Activated naive CD4-positive, alpha-beta T cell treated with anti-CD3 and anti-CD28 coated beads, Interleukin-2, amount 50 U/mL, for 72 hours (primary cell): Measurements from ENCODE around the gene GPC5. TPM values are rescaled to one million over a fixed set of nuclear protein-coding genes. Genes with fewer than 3 reads are reported as not detected.
"Not testable (repeated sequence)": the region's sequence is repeated elsewhere in the genome, so short reads cannot be mapped to it uniquely, and the experiment has no call there.

ENCODE experiments used
- ATAC-seq, 2 donors: fragments of 150-1000 bp; cut with Tn5 transposase; 2 replicates each; pipeline ENCODE4 v1.10.0; 2021; ENCODE audit warnings: mild to moderate bottlenecking in 2 of 2, moderate library complexity in 2 of 2
- DNase-seq, 2 donors: peaks; one replicate each; pipeline ENCODE4 v3.0.0; 2021 to 2022; ENCODE audit warnings: low spot score in 2 of 2
- H3K27ac Mint-ChIP-seq, 2 donors: one replicate each; pipeline ENCODE4 v1.8.0; 2022; ENCODE audit warnings: mild to moderate bottlenecking in 2 of 2, mixed read lengths in 2 of 2
- H3K36me3 Mint-ChIP-seq, 2 donors: one replicate each; pipeline ENCODE4 v1.8.0; 2022; ENCODE audit warnings: mixed read lengths in 2 of 2
- H3K9me3 Mint-ChIP-seq, 2 donors: one replicate each; pipeline ENCODE4 v1.8.0; 2022; ENCODE audit warnings: mixed read lengths in 2 of 2
- total RNA-seq, 2 donors: library from RNA; stranded (reverse); gene quantifications; one replicate each; pipeline ENCODE4 v1.2.3, GENCODE V29; 2022

The GPC5 gene
- total RNA-seq, 2 donors from 2014 or later, result 0.11 to 0.78 TPM

- ATAC-seq, result no peak
- peaks cover 0 to 19% of the 10 kb centered on the region in 2 donors for H3K9me3 Mint-ChIP-seq
- H3K36me3 Mint-ChIP-seq, result no peaks in the 10 kb centered on the region
- no peak overlapping the region for H3K27ac Mint-ChIP-seq
- DNase-seq, result no peak
These were observed 1131.9 kb downstream of the GPC5 start for GRCh38 chr13:92530364-92530763.

DNA sequence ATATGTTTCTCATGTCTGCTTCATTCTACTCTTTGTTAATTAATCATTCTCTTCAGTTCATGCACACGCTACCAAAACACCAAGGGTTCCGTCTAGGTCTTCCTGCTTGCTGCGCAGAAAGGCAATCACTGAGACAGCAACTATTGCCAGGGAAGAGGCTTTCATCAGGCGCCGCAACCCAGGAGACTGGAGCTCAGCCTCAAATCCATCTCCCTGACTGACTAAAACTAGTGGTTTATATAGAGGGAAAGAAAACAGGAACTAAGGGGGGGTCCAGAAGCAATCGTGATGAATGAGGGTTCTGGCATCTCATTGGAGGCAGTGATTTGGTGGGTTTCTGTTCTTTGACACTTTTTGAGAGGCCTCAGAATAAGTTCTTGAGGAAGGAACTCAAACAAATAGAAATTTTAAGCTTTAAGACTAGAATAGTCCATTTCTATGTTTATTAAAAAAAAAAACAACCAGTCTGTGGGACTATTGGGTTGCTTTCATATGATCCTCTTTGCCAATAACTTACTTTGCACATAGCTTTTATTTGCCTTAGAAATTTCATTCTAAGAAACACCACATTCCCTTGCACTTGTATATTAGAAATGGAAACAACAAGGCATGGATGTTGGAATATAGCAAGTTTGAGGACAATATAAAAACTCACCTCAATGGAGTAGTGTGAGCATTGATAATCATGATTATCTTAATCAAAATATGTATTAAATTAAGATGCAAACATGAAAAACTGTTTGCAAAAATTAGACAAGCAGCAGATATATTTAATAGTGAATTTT is 1137.0 kb downstream of the GPC5 start:
- Mint-ChIP-seq H3K27ac (no peak overlapping the region), H3K36me3 (no peaks in the 10 kb centered on the region), H3K9me3 (peaks cover 5 to 17% of the 10 kb centered on the region in 2 donors)
- no peak for ATAC-seq
- no peak for DNase-seq

DNA sequence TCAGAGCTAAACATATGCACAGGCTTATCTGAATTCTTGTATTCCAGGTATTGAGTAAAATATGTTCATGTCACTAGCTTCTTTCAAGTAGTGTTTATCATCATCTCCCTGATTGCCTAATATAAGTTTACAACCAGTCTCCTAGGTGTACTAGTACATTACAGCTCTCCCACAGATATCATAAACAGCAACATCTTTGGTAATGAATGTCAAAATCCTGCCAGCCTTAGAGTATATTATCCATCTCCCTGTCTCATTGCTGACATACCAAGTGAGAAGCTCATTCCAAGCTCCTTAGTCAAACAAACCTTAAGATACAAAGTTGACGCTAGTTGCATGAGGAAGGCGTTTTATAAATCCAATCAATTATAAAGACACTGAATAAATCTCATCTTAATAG is 1139.0 kb downstream of the GPC5 start:
- DNase-seq (no peak), ATAC-seq (no peak)
- no peak overlapping the region for H3K27ac Mint-ChIP-seq
- H3K9me3 Mint-ChIP-seq, result peaks cover 9 to 16% of the 10 kb centered on the region in 2 donors
- H3K36me3 Mint-ChIP-seq, result no peaks in the 10 kb centered on the region

- no peak overlapping the region for H3K27ac Mint-ChIP-seq
These were observed 1139.7 kb downstream of the GPC5 start for GRCh38 chr13:92538164-92538563.

DNA sequence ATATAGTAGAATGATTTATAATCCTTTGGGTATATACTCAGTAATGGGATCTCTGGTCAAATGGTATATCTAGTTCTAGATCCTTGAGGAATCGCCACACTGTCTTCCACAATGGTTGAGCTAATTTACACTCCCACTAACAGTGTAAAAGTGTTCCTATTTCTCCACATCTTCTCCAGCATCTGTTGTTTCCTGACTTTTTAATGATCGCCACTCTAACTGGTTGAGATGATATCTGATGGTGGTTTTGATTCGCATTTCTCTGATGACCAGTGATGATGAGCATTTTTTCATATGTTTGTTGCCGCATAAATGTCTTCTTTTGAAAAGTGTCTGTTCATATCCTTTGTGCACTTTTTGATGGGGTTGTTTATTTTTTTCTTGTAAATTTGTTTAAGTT is 1140.7 kb downstream of the GPC5 start:
- not testable (repeated sequence) for DNase-seq, ATAC-seq, H3K27ac Mint-ChIP-seq, H3K36me3 Mint-ChIP-seq
- peaks cover 9 to 23% of the 10 kb centered on the region in 2 donors for H3K9me3 Mint-ChIP-seq

More at GRCh38 chr13:92538164-92538563, 1139.7 kb downstream of the GPC5 start:
- H3K9me3 Mint-ChIP-seq, result peaks cover 9 to 20% of the 10 kb centered on the region in 2 donors
- DNase-seq, result no peak
- no peak for ATAC-seq
- H3K36me3 Mint-ChIP-seq, result no peaks in the 10 kb centered on the region

GRCh38 chr13:92547266-92547665 is 1148.8 kb downstream of the GPC5 start:
- H3K9me3 Mint-ChIP-seq, result peaks cover 11 to 12% of the 10 kb centered on the region in 2 donors
- H3K36me3 Mint-ChIP-seq, result no peaks in the 10 kb centered on the region
- DNase-seq, result no peak
- H3K27ac Mint-ChIP-seq, result no peak overlapping the region
- ATAC-seq, result no peak

- Mint-ChIP-seq H3K36me3 (no peaks in the 10 kb centered on the region), H3K27ac (no peak overlapping the region), H3K9me3 (peaks cover 4 to 14% of the 10 kb centered on the region in 2 donors)
- DNase-seq, result no peak
- ATAC-seq, result no peak
These were observed 1150.9 kb downstream of the GPC5 start for GRCh38 chr13:92549276-92549675.

DNA sequence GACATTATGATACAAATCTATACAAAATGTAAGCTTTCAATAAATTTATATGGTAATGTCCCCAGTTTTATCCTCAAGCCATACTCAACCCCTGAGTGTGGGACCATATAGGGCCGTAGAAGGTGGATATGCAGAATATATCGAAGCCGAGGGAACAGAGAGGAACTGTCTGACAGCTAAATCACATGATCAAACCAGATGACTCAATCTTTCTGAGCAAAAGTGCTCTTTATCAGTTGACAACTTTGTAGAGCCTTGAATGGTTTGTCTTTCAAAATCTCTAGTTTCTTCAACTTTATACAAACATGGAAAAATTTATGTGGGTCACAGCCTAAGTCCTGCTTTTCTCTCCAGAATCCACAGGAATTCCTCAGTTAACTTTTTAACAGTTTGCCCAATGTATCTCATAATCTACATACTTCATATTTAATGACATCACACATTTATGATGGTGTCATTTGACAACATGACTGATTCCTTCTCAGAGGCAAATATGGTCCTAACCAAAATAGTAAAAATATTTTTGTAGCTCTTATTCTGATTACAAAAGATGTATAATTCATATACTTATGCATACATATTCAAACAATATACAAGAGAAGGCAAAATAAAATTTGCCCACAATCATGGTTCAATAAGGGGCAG is 1155.2 kb downstream of the GPC5 start:
- Mint-ChIP-seq H3K36me3 (no peaks in the 10 kb centered on the region), H3K27ac (no peak overlapping the region), H3K9me3 (peaks cover 4 to 14% of the 10 kb centered on the region in 2 donors)
- DNase-seq, result no peak
- ATAC-seq, result no peak

DNA sequence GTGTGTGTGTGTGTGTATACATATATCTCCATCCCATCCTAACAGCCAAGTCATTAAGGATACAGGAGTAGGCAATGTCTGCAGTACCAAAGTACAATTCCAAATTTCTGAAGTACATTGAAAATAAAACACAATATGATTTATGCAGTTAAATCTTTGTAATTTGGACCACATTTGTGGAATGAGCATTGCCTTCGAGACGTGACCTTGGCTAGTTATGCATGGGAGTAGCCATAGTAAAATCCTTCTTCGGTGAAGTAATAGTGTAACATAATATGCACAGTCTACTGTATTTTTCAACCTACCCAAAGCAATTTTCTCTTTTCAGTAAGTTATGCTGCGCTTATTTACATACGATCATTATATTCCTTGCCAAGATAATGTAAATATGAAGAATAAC is 1162.5 kb downstream of the GPC5 start:
- no peak for ATAC-seq
- Mint-ChIP-seq H3K36me3 (no peaks in the 10 kb centered on the region), H3K9me3 (peaks cover 0 to 6% of the 10 kb centered on the region in 2 donors)

GRCh38 chr13:92564942-92565341 is 1166.5 kb downstream of the GPC5 start:
- Mint-ChIP-seq H3K36me3 (no peaks in the 10 kb centered on the region), H3K9me3 (peaks cover 0 to 6% of the 10 kb centered on the region in 2 donors), H3K27ac (no peak overlapping the region)
- ATAC-seq (no peak), DNase-seq (no peak)

More for the DNA sequence above, 1162.5 kb downstream of the GPC5 start:
- no peak for DNase-seq
- H3K27ac Mint-ChIP-seq, result no peak overlapping the region

GRCh38 chr13:92566767-92567166 is 1168.3 kb downstream of the GPC5 start:
- no peak for ATAC-seq
- H3K36me3 Mint-ChIP-seq, result no peaks in the 10 kb centered on the region
- H3K9me3 Mint-ChIP-seq, result peaks cover 0 to 6% of the 10 kb centered on the region in 2 donors
- no peak overlapping the region for H3K27ac Mint-ChIP-seq
- DNase-seq, result no peak

DNA sequence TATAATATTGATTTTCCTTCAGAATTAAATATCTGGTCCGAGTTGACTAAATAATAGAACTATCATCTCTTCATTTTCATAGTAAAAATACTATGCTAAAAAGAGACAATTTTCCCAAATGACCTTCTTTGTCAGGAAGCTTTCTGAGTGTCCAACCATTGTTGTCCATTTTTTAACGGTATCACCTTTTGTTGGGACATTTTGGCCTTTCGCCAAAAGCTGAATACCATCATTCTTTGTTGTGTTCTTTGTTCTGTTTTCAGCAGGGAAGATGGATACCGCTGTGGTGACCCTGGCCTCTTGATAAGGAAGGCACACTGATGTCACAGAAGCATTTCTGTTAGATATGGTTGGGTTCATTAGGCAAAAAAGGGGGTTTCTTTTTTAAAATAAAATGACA is 1173.8 kb downstream of the GPC5 start:
- no peak for DNase-seq
- Mint-ChIP-seq H3K9me3 (no peaks in the 10 kb centered on the region), H3K27ac (no peak overlapping the region), H3K36me3 (no peaks in the 10 kb centered on the region)
- ATAC-seq, result no peak

DNA sequence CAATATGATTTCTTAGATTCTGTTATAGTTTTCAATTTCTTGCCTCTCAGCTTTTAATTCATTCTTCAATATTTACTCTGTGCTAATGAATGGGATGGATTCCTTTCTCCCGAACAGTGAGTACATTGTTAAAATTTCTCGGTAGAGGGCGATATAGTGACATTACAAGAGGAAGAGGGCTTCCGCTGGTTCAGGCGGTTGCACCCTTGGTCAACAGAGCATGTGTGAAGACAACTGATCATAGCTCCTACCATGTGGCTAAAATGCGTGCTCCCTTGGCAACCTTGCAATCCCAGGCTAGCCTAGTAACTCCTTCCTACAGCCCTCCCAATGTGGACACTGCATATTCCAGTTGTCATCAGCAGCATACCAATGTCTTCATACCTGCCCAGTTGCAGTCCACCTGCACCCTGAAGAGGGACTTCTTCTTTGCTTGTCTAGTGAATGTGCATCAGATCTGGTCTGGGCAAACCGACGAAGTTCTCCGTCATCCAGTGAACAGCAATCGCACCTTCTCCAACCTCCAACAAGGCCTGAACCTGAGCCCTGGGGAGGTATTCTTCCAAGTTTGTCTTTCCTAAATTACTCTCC is 1175.1 kb downstream of the GPC5 start:
- Mint-ChIP-seq H3K27ac (no peak overlapping the region), H3K9me3 (no peaks in the 10 kb centered on the region), H3K36me3 (no peaks in the 10 kb centered on the region)
- DNase-seq (no peak), ATAC-seq (no peak)

DNA sequence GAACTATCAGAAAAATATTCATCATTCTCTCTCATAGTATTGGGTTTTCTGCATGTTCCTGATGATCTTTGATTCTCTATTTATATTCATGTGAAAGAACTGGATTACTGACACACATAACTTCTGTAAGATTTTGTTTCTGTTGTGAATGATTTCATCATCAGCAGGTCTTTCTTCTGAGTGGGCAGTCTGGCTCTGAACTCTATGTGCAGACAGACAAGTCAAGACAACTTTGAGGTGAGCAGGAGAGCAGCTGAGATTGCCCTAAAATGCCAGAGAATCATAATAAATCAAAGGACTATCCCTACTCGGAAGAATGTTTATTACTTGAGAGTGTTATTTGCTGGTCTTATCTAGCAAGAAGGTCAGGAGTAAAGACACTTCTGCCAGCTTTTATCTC is 1176.1 kb downstream of the GPC5 start:
- Mint-ChIP-seq H3K27ac (no peak overlapping the region), H3K36me3 (no peaks in the 10 kb centered on the region), H3K9me3 (no peaks in the 10 kb centered on the region)
- ATAC-seq (no peak), DNase-seq (no peak)

DNA sequence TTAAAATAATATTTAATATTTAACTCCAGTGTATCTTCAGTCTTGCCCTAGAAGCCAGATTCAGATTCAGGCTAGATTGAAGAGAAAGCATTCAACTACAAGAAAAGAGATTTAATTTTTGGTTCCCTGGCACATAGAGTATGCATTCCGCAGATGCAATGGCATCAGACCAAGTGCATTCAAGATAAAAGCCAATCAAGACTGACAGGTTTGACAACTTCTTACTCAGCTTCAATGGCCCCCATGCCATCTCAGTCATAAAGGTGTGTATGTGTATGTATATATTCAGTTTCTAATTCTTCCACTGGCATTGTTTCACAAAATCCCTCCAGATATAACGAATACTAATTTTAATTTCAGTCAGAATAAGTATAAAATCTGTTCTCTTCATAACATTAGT is 1177.4 kb downstream of the GPC5 start:
- no peak for DNase-seq
- H3K27ac Mint-ChIP-seq, result no peak overlapping the region
- H3K36me3 Mint-ChIP-seq, result no peaks in the 10 kb centered on the region
- H3K9me3 Mint-ChIP-seq, result no peaks in the 10 kb centered on the region
- no peak for ATAC-seq

DNA sequence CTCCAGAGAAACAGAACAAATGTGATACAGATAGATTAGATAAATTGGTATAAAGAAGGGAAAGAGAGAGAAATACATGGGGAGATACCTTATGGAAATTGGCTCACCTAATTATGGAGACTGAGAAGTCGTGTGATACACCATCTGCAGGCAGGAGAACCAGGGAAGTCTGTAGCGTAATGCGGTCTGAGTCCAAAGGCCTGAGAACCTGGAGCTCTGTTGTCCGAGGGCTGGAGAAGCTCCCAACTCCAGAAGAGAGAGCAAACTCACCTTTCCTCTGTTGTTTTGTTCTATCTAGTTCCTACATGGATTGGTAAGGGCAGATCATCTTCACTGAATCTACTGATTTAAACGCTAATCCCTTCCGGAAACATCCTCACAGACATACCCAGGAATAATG is 1179.9 kb downstream of the GPC5 start:
- H3K36me3 Mint-ChIP-seq, result no peaks in the 10 kb centered on the region
- no peak overlapping the region for H3K27ac Mint-ChIP-seq
- ATAC-seq (no peak), DNase-seq (no peak)
- peaks cover 0 to 4% of the 10 kb centered on the region in 2 donors for H3K9me3 Mint-ChIP-seq

- H3K27ac Mint-ChIP-seq, result no peak overlapping the region
- DNase-seq (no peak), ATAC-seq (no peak)
- H3K36me3 Mint-ChIP-seq, result peaks cover 0 to 15% of the 10 kb centered on the region in 2 donors
- H3K9me3 Mint-ChIP-seq, result peaks cover 22 to 34% of the 10 kb centered on the region in 2 donors
These were observed 1191.5 kb downstream of the GPC5 start for GRCh38 chr13:92589955-92590354.
